ENCODE data around the gene MEP1A. TPM values are rescaled to one million over a fixed set of nuclear protein-coding genes. Genes with fewer than 3 reads are reported as not detected.
"Not testable (repeated sequence)": the region's sequence is repeated elsewhere in the genome, so short reads cannot be mapped to it uniquely, and the experiment has no call there.

Gene MEP1A
- total RNA-seq, 1 donor from 2014 or later = not detected

GRCh38 chr6:46808806-46809205 is 15.6 kb downstream of the MEP1A start:
- DNase-seq (ENCODE audit: missing footprints) = no peak
- intact Hi-C loops (cut with DNase I) = no loop called here
- ATAC-seq = no peak

- intact Hi-C loops (cut with DNase I) = no loop called here
- no peak for ATAC-seq
- no peak for DNase-seq (ENCODE audit: missing footprints)
Observed at GRCh38 chr6:46815130-46815529, 21.9 kb downstream of the MEP1A start.

DNA sequence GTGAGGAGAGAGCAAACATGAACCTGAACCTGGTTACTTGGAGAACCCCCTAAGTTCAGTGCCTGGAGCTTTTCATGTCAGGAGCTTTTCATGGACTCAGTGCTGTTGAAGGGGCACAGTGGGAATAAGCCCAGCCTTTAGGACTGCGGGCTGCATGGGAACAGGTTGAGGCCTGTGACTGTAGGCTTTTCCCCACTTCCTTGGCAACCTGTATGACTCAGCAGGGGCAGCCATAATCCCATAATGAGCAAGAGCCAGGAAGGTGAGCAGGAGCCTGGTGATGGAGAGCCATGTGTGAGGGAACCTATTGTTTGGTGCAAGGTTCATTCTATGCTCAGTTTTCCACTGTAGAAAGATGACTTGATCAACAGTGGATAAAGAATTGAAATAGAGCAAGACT is 23.4 kb downstream of the MEP1A start:
- intact Hi-C loops (cut with DNase I) = no loop called here
- ATAC-seq = no peak
- no peak for DNase-seq (ENCODE audit: missing footprints)

DNA sequence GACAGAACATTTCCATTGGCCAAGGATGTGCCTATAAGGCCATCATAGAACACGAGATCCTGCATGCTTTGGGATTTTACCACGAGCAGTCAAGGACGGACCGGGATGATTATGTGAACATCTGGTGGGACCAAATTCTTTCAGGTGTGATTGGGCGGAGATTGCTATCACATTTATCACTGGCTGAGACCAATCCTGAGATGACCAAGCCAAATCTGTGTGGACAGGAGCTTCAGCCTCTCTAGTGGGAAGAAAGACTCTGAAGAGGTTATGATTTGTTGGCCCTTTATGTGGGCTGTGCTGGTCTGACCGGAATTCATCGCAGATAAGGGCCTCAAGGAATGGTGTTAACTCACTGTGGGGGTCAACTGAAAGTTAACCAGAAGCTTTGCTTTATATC is 26.4 kb downstream of the MEP1A start:
- intact Hi-C loops (cut with DNase I) = no loop called here
- ATAC-seq = no peak
- no peak for DNase-seq (ENCODE audit: missing footprints)

- ATAC-seq = no peak
- DNase-seq (ENCODE audit: missing footprints) = no peak
- intact Hi-C loops (cut with DNase I) = no loop called here
Observed at GRCh38 chr6:46821458-46821881, 28.3 kb downstream of the MEP1A start.

DNA sequence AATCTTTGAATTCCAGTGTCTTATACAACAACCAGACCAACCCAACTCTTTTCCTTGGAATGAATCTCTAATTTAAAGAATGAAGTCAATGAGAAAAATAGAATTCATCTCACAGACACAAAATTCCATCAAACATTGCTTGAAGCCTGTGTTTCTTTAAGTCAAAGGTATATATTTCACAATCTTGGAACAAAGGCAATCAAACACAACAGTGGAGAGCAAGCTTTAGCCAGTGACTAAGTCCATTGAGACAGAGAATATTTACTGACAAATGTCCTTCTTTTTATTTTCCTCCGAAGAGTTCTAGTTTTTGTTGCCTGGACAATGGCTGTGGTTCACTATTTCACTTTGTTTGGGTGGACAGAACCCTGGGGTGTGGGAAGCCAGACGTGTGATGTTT is 35.8 kb downstream of the MEP1A start:
- DNase-seq (ENCODE audit: missing footprints) = no peak
- ATAC-seq = no peak
- intact Hi-C loops (cut with DNase I) = no loop called here

DNA sequence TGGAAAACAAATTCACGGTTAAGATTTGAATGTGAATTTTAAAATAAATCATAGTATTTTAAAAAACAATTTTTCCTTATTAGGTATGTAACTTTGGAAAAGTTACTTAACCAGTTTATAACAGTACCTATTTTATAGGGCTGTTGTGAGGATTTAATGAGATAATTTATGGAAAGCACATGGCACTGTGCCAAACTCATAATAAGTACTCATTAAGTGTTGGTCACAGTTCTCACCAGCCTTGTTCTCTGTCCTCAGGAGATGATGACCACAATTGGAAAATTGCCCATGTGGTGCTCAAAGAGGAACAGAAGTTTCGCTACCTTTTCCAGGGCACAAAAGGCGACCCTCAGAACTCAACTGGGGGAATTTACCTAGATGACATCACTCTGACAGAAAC is 39.6 kb downstream of the MEP1A start:
- no peak for DNase-seq (ENCODE audit: missing footprints)
- intact Hi-C loops (cut with DNase I) = no loop called here
- no peak for ATAC-seq

GRCh38 chr6:46834257-46834916 is 41.2 kb downstream of the MEP1A start:
- ATAC-seq; DNase-seq (ENCODE audit: missing footprints); intact Hi-C loops (cut with DNase I): not testable (repeated sequence)

- ATAC-seq; DNase-seq (ENCODE audit: missing footprints); intact Hi-C loops (cut with DNase I): not testable (repeated sequence)
Observed at GRCh38 chr6:46834991-46835390, 41.8 kb downstream of the MEP1A start.

- DNase-seq (ENCODE audit: missing footprints) = no peak
- no peak for ATAC-seq
- intact Hi-C loops (cut with DNase I) = no loop called here
Observed at GRCh38 chr6:46838033-46838432, 44.8 kb downstream of the MEP1A start.

DNA sequence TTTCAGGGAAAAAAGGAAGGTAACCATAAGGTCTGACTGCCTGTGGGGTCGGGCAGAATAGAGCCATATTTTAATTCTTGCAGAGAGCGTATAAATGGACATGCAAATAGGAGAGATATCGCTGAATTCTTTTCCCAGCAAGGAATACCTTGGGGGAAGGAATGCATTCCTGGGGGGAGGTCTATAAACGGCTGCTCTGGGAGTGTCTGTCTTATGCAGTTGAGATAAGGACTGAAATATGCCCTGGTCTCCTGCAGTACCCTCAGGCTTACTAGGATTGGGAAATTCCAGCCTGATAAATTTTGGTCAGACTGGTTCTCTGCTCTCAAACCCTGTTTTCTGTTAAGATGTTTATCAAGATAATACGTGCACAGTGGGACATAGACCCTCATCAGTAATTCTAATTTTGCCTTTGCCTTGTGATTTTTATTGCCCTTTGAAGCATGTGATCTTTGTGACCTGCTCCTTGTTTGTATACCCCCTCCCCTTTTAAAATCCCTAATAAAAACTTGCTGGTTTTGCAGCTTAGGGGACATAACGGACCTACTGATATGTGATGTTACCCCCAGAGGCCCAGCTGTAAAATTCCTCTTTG is 49.2 kb downstream of the MEP1A start:
- DNase-seq (ENCODE audit: missing footprints); ATAC-seq; intact Hi-C loops (cut with DNase I): not testable (repeated sequence)

DNA sequence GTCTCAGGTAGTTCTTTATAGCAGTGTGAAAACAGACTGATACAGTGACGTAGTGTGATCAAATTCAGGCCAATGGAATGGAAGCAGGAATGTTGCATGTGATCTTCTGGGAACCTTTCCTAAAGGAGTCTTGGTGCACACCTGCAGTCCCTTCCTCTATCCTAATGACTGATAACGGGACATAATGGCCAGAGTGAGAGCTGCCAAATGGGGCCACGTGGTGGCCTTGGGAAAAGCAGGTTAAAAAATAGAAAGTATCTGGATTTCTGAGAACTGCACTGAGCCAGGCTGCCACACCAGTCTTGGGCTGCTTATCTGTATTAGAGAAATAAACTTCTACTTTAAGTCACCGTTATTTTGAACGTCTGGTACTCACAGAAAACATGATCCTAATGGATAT is 51.9 kb downstream of the MEP1A start:
- ATAC-seq = no peak
- intact Hi-C loops (cut with DNase I) = loop anchor here (5.0 kb wide), 1 partner anchor 467 kb away; no protein-coding TSS in a partner anchor
- no peak for DNase-seq (ENCODE audit: missing footprints)

- peak; percentile 93 for ATAC-seq
- peak; percentile 93 for DNase-seq (ENCODE audit: missing footprints)
- intact Hi-C loops (cut with DNase I) = loop anchor here (1.0 to 5.0 kb wide), 3 partner anchors 142 to 463 kb away; no protein-coding TSS in a partner anchor
Observed at GRCh38 chr6:46848684-46849360, 55.6 kb downstream of the MEP1A start.

DNA sequence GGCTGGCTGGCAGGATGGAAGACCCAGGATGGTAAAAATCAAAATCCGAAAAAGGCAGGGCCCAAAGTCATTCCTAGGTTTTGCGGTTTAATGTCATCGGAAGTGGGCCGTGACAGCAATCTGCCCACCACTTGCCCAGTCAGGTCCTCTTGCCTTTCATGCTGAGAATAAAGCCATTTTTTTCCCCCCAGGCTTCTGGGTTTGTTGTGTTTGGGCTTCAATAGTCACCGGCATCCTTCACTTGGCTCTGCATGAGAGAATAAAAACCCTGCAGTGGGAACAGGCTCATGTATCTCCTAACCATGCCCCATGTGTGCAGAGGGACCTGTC is 56.1 kb downstream of the MEP1A start:
- intact Hi-C loops (cut with DNase I) = loop anchor here (1.0 to 5.0 kb wide), 3 partner anchors 141 to 463 kb away; no protein-coding TSS in a partner anchor
- no peak for ATAC-seq

GRCh38 chr6:46850792-46851191 is 57.6 kb downstream of the MEP1A start:
- ATAC-seq = no peak
- no peak for DNase-seq (ENCODE audit: missing footprints)
- intact Hi-C loops (cut with DNase I) = no loop called here

More for the DNA sequence above, 56.1 kb downstream of the MEP1A start:
- DNase-seq (ENCODE audit: missing footprints) = no peak

GRCh38 chr6:46851576-46851975 is 58.4 kb downstream of the MEP1A start:
- DNase-seq (ENCODE audit: missing footprints); intact Hi-C loops (cut with DNase I): not testable (repeated sequence)
- ATAC-seq = peak; percentile 22

DNA sequence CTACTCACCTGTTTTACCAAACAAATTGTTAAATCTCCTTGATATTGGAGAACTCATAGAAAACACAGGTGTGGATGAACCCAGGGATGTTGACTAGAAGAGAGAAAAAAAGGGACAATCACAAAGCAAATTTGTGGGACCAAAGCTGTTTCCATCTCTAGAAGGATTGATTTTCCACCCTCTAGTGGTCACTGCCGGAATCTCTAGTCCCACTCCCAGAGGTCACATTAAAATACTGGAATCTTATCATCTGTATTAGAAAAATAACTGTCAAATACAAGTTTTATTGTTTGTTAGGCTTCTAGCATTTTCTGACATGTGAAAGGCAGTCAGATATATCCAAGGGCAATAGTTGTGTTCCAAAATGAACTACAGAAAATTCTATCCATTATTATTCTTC is 62.8 kb downstream of the MEP1A start:
- ATAC-seq; intact Hi-C loops (cut with DNase I); DNase-seq (ENCODE audit: missing footprints): not testable (repeated sequence)

DNA sequence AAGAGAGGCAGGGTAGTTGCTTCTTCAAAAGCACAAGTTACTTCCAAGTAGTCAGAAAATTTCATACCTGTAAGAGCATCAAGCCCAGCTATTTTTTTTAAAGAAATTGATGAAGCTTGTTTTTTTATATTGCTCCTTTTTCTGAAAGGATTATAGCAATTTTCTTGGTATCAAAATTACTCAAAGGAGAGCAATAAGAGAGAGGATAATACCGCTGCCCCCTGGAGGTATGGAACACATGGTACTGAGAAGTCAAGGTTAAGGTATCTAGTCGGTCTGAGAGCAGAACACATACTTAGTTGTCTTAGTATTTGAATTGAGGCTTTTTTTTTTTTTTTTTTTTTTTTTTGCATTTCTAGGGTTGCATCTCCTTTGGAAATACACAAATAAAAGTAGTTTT is 69.2 kb downstream of the MEP1A start:
- intact Hi-C loops (cut with DNase I) = no loop called here
- DNase-seq (ENCODE audit: missing footprints) (no peak), ATAC-seq (no peak)

GRCh38 chr6:46863791-46864190 is 70.6 kb downstream of the MEP1A start:
- intact Hi-C loops (cut with DNase I) = no loop called here
- ATAC-seq (no peak), DNase-seq (ENCODE audit: missing footprints) (no peak)

GRCh38 chr6:46865221-46865620 is 72.0 kb downstream of the MEP1A start:
- intact Hi-C loops (cut with DNase I) = no loop called here
- no peak for DNase-seq (ENCODE audit: missing footprints)
- no peak for ATAC-seq

Measured in Right ventricle myocardium inferior (tissue), 1 donor.